GM12874 (cell line): ENCODE results near the gene LILRB4.

Experiments used
- CTCF ChIP-seq: IDR thresholded peaks from 2 replicates; pipeline ENCODE4 v1.5.1; 2011; ENCODE audit warnings: low read depth, mild to moderate bottlenecking, control low read depth, low read length, moderate library complexity; ENCODE audit not compliant: insufficient read depth

The LILRB4 gene

GRCh38 chr19:54665530-54665929 lies 2.7 kb downstream of the LILRB4 start:
- no peak for TF ChIP-seq CTCF

- TF ChIP-seq CTCF: no peak
Observed at GRCh38 chr19:54667217-54667616, 4.4 kb downstream of the LILRB4 start.

- TF ChIP-seq CTCF: no peak
Observed at GRCh38 chr19:54668353-54668752, 5.6 kb downstream of the LILRB4 start.

- no peak for TF ChIP-seq CTCF
Observed at GRCh38 chr19:54670576-54671357, 8.0 kb downstream of the LILRB4 start.

GRCh38 chr19:54673222-54673621 lies 10.4 kb downstream of the LILRB4 start:
- no peak for TF ChIP-seq CTCF

- TF ChIP-seq CTCF: peak; percentile 66
Observed at GRCh38 chr19:54674021-54674617, 11.3 kb downstream of the LILRB4 start.

GRCh38 chr19:54676210-54676834 lies 13.5 kb downstream of the LILRB4 start:
- TF ChIP-seq CTCF: peak; percentile 70
